Loucy (cell line): ENCODE results near the gene ZNF74.
"Not testable (repeated sequence)": the region's sequence is repeated elsewhere in the genome, so short reads cannot be mapped to it uniquely, and the experiment has no call there.

ENCODE experiments used
- H2AFZ ChIP-seq: fragments of 200-600 bp; sonication (generic); 2 replicates; pipeline ENCODE4 v1.6.0; 2016; ENCODE audit warnings: antibody characterized with exemption, mild to moderate bottlenecking, low read length, moderate library complexity
- H3F3A ChIP-seq: fragments of 200-600 bp; 2 replicates; pipeline ENCODE4 v1.6.0; 2016; ENCODE audit warnings: antibody characterized with exemption, low read depth, mild to moderate bottlenecking
- H3K27me3 ChIP-seq: fragments of 200-600 bp; sonication (generic); 2 replicates; pipeline ENCODE4 v1.6.1; 2014; ENCODE audit warnings: low read length, mild to moderate bottlenecking; ENCODE audit not compliant: insufficient read depth, poor library complexity, severe bottlenecking
- H3K36me3 ChIP-seq: fragments of 200-600 bp; sonication (generic); 2 replicates; pipeline ENCODE4 v1.6.1; 2016; ENCODE audit warnings: low read length; ENCODE audit not compliant: insufficient read depth
- H3K4me1 ChIP-seq: fragments of 200-600 bp; sonication (generic); 2 replicates; pipeline ENCODE4 v1.5.1; 2014; ENCODE audit warnings: low read length, mild to moderate bottlenecking; ENCODE audit not compliant: insufficient read depth, poor library complexity, severe bottlenecking
- H3K4me2 ChIP-seq: fragments of 200-600 bp; sonication (generic); 2 replicates; pipeline ENCODE4 v1.6.0; 2014; ENCODE audit warnings: antibody characterized with exemption, low read length, low read depth, mild to moderate bottlenecking; ENCODE audit not compliant: poor library complexity, severe bottlenecking
- H3K4me3 ChIP-seq: fragments of 200-600 bp; sonication (generic); 2 replicates; pipeline ENCODE4 v1.5.1; 2014; ENCODE audit warnings: low read length, mild to moderate bottlenecking, mixed read lengths; ENCODE audit not compliant: poor library complexity, severe bottlenecking
- H3K79me2 ChIP-seq: fragments of 200-600 bp; sonication (generic); 2 replicates; pipeline ENCODE4 v1.6.1; 2014; ENCODE audit warnings: low read length; ENCODE audit not compliant: insufficient read depth
- H3K9ac ChIP-seq: fragments of 200-600 bp; sonication (generic); 2 replicates; pipeline ENCODE4 v1.6.0; 2014; ENCODE audit warnings: mild to moderate bottlenecking, low read depth, low read length, moderate library complexity; ENCODE audit not compliant: poor library complexity, severe bottlenecking
- H3K9me2 ChIP-seq: fragments of 200-600 bp; sonication (generic); replicated peaks from 2 replicates; pipeline ENCODE4 v1.6.1; 2016; ENCODE audit warnings: low read depth, low read length, mixed read lengths
- H3K9me3 ChIP-seq: fragments of 200-600 bp; sonication (generic); 2 replicates; pipeline ENCODE4 v1.6.1; 2014; ENCODE audit warnings: mild to moderate bottlenecking, antibody characterized with exemption, low read length, low read depth; ENCODE audit not compliant: insufficient read depth
- H4K20me1 ChIP-seq: fragments of 200-600 bp; sonication (generic); 2 replicates; pipeline ENCODE4 v1.6.0; 2014; ENCODE audit warnings: antibody characterized with exemption, low read length, mild to moderate bottlenecking; ENCODE audit not compliant: insufficient read depth, poor library complexity, severe bottlenecking

The ZNF74 gene

DNA sequence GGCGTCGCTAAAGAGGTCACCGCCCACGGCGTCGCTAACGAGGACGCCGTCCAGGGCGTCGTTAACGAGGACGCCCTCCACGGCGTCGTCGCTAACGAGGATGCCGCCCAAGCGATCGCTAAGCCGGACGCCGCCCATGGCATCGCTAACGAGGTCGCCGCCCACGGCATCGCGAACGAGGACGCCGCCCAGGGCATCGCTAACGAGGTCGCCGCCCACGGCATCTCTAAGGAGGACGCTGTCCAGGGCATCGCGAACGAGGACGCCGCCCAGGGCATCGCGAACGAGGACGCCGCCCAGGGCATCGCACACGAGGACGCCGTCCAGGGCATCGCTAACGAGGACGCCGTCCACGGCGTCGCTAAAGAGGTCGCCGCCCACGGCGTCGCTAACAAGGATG is 37.0 kb upstream of the ZNF74 start:
- H3K4me3 ChIP-seq, H4K20me1 ChIP-seq, H3K4me1 ChIP-seq, H3K27me3 ChIP-seq, H3K9me2 ChIP-seq, H3K36me3 ChIP-seq, H2AFZ ChIP-seq, H3F3A ChIP-seq, H3K9ac ChIP-seq, H3K9me3 ChIP-seq, H3K79me2 ChIP-seq, H3K4me2 ChIP-seq: not testable (repeated sequence)

DNA sequence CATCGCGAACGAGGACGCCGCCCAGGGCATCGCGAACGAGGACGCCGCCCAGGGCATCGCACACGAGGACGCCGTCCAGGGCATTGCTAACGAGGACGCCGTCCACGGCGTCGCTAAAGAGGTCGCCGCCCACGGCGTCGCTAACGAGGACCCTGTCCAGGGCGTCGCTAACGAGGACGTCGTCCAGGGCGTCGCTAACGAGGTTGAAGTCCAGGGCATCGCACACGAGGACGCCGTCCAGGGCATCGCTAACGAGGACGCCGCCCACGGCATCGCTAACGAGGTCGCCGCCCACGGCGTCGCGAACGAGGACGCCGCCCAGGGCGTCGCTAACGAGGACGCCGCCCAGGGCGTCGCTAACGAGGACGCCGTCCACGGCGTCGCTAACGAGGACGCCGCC is 36.0 kb upstream of the ZNF74 start:
- H3K9ac ChIP-seq, H2AFZ ChIP-seq, H3F3A ChIP-seq, H3K9me2 ChIP-seq, H3K9me3 ChIP-seq, H3K27me3 ChIP-seq, H3K36me3 ChIP-seq, H3K79me2 ChIP-seq, H3K4me1 ChIP-seq, H3K4me2 ChIP-seq, H4K20me1 ChIP-seq, H3K4me3 ChIP-seq: not testable (repeated sequence)

DNA sequence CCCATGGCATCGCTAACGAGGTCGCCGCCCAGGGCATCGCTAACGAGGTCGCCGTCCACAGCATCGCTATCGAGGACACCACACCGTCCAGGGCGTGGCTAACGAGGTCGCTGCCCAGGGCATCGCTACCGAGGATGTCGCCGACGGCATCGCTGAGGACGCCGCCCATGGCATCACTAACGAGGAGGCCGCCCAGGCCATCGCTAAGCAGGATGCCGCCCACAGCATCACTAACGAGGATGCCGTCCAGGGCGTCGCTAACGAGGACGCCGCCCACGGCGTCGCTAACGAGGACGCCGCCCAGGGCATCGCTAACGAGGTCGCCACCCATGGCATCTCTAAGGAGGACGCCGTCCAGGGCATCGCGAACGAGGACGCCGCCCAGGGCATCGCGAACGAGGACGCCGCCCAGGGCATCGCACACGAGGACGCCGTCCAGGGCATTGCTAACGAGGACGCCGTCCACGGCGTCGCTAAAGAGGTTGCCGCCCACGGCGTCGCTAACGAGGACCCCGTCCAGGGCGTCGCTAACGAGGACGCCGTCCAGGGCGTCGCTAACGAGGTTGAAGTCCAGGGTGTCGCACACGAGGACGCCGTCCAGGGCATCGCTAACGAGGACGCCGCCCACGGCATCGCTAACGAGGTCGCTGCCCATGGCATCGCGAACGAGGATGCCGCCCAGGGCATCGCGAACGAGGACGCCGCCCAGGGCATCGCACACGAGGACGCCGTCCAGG is 35.3 kb upstream of the ZNF74 start:
- not testable (repeated sequence) for H3K9ac ChIP-seq, H3K27me3 ChIP-seq, H3K9me2 ChIP-seq, H3F3A ChIP-seq, H2AFZ ChIP-seq, H3K36me3 ChIP-seq, H4K20me1 ChIP-seq, H3K4me2 ChIP-seq, H3K9me3 ChIP-seq, H3K4me1 ChIP-seq, H3K4me3 ChIP-seq, H3K79me2 ChIP-seq

DNA sequence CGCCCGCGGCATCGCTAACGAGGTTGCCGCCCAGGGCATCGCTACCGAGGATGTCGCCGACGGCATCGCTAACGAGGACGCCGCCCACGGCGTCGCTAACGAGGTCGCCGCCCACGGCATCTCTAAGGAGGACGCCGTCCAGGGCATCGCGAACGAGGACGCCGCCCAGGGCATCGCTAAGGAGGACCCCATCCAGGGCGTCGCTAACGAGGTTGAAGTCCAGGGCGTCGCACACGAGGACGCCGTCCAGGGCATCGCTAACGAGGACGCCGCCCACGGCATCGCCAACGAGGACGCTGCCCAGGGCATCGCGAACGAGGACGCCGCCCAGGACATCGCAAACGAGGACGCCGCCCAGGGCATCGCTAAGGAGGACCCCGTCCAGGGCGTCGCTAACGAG is 33.7 kb upstream of the ZNF74 start:
- H3K36me3 ChIP-seq, H3K4me1 ChIP-seq, H3K9me3 ChIP-seq, H3K79me2 ChIP-seq, H3K9ac ChIP-seq, H3F3A ChIP-seq, H3K4me2 ChIP-seq, H4K20me1 ChIP-seq, H2AFZ ChIP-seq, H3K9me2 ChIP-seq, H3K4me3 ChIP-seq, H3K27me3 ChIP-seq: not testable (repeated sequence)

DNA sequence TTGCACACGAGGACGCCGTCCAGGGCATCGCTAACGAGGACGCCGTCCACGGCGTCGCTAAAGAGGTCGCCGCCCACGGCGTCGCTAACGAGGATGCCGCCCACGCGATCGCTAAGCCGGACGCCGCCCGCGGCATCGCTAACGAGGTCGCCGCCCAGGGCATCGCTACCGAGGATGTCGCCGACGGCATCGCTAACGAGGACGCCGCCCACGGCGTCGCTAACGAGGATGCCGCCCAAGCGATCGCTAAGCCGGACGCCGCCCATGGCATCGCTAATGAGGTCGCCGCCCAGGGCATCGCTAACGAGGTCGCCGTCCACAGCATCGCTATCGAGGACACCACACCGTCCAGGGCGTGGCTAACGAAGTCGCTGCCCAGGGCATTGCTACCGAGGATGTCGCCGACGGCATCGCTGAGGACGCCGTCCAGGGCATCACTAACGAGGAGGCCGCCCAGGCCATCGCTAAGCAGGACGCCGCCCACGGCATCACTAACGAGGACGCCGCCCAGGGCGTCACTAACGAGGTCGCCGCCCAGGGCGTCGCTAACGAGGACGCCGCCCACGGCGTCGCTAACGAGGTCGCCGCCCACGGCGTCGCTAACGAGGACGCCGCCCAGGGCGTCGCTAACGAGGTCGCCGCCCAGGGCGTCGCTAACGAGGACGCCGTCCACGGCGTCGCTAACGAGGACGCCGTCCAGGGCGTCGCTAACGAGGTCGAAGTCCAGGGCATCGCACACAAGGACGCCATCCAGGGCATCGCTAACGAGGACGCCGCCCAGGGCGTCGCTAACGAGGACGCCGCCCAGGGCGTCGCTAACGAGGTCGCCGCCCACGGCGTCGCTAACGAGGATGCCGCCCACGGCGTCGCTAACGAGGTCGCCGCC is 32.8 kb upstream of the ZNF74 start:
- not testable (repeated sequence) for H3K9me2 ChIP-seq, H3K79me2 ChIP-seq, H3K9ac ChIP-seq, H4K20me1 ChIP-seq, H3K4me2 ChIP-seq, H3K27me3 ChIP-seq, H3K36me3 ChIP-seq, H3K4me1 ChIP-seq, H3F3A ChIP-seq, H3K4me3 ChIP-seq, H3K9me3 ChIP-seq, H2AFZ ChIP-seq

DNA sequence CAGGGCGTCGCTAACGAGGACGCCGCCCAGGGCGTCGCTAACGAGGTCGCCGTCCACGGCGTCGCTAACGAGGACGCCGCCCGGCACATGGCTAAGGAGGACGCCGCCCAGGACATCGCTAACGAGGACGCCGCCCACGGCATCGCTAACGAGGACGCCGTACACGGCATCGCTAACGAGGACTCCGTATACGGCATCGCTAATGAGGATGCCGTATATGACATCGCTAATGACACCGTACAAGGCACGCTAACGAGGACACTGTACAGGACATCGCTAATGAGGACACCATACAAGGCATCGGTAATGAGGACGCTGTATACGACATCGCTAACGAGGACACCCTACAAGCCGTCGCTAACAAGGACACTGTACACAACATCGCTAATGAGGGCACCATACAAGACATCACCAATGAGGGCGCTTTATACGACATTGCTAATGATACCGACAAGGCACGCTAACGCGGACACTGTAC is 32.2 kb upstream of the ZNF74 start:
- H3K9me3 ChIP-seq, H3F3A ChIP-seq, H3K27me3 ChIP-seq, H3K36me3 ChIP-seq, H3K4me2 ChIP-seq, H3K79me2 ChIP-seq, H2AFZ ChIP-seq, H4K20me1 ChIP-seq, H3K9me2 ChIP-seq, H3K4me1 ChIP-seq, H3K4me3 ChIP-seq, H3K9ac ChIP-seq: not testable (repeated sequence)

DNA sequence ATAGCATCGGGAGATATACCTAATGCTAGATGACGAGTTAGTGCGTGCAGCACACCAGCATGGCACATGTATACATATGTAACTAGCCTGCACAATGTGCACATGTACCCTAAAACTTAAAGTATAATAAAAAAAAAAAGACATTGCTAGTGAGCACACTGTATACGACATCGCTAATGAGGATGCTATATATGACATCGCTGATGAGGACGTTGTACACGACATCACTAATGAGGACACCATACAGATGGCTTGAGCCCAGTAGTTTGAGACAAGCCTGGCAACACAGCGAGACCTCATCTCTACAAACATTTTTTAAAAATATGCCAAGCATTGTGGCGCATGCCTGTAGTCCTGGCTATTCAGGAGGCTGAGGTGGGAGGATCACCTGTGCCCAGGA is 31.5 kb upstream of the ZNF74 start:
- H3K27me3 ChIP-seq, H3K79me2 ChIP-seq, H2AFZ ChIP-seq, H3K36me3 ChIP-seq, H3K4me1 ChIP-seq, H3K4me3 ChIP-seq, H3K9me3 ChIP-seq, H3F3A ChIP-seq, H3K4me2 ChIP-seq, H4K20me1 ChIP-seq, H3K9ac ChIP-seq, H3K9me2 ChIP-seq: not testable (repeated sequence)
